ENCODE data around the gene ZNF467. TPM values are rescaled to one million over a fixed set of nuclear protein-coding genes. Genes with fewer than 3 reads are reported as not detected.

Gene ZNF467
- total and polyA plus RNA-seq, 12 donors: 2.2 to 10.5 (median 4.7) TPM

DNA sequence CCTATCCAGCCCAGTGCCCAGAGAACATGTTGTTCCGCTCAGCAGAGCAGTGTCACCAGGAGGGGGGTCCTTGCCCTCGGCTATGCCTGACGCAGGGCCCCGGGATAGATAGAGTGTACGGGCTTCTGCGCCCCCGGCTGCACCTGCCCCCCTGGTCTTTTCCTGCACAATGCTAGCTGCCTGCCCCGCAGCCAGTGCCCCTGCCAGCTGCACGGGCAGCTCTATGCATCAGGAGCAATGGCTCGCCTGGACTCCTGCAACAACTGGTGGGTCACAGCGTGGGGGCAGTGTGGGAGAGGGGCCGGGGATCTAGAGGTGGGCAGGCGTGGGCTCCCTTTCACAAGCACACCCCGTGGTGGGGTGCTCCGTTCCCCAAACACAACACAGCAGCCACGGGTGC is 33.3 kb upstream of the ZNF467 start:
- Histone ChIP-seq H3K4me1 (no peaks in the 10 kb centered on the region), H3K4me3 (no peak overlapping the region), H3K27me3 (peaks cover 0 to 4% (median 0%) of the 10 kb centered on the region in 7 donors), H3K36me3 (no peaks in the 10 kb centered on the region), H3K27ac (no peak overlapping the region), H3K9me3 (no peaks in the 10 kb centered on the region)
- TF ChIP-seq CTCF (IDR thresholded peaks at IDR 0.05): no peak
- intact Hi-C loops (cut with DNase I): no loop called here
- WGBS, 2 donors: 73 to 77% methylated on average over 16 of the region's 16 CpGs
- ATAC-seq (no peak), DNase-seq (no peak)

DNA sequence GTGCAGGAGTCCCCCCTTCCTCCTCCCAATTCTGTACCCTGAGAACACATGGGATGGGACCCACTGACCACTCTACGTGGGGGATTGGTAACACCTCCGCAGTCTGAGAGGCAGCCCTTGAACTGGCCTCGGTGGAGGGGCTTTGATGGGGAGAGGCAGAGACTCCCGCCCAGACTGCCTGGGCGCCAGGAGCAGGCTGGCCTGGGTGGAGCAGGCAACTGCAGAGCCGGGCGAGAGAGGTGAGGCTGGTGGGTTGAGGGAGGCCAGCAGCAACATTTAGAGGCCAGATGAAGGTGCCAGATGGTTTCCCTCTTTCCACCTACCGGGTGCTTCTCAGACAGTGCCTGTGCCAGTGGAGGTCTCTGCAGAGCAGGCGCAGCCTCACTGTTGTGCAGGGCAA is 30.7 kb upstream of the ZNF467 start:
- H3K4me3 ChIP-seq: no peak overlapping the region
- WGBS, 2 donors: 77 to 80% methylated on average over 9 of the region's 9 CpGs
- peaks cover 0 to 4% (median 0%) of the 10 kb centered on the region in 7 donors for H3K27me3 ChIP-seq
- ATAC-seq (no peak), DNase-seq (no peak)
- no peaks in the 10 kb centered on the region for H3K36me3 ChIP-seq
- no peaks in the 10 kb centered on the region for H3K4me1 ChIP-seq
- H3K27ac ChIP-seq: no peak overlapping the region
- TF ChIP-seq CTCF (IDR thresholded peaks at IDR 0.05): no peak
- no peaks in the 10 kb centered on the region for H3K9me3 ChIP-seq
- intact Hi-C loops (cut with DNase I): no loop called here

DNA sequence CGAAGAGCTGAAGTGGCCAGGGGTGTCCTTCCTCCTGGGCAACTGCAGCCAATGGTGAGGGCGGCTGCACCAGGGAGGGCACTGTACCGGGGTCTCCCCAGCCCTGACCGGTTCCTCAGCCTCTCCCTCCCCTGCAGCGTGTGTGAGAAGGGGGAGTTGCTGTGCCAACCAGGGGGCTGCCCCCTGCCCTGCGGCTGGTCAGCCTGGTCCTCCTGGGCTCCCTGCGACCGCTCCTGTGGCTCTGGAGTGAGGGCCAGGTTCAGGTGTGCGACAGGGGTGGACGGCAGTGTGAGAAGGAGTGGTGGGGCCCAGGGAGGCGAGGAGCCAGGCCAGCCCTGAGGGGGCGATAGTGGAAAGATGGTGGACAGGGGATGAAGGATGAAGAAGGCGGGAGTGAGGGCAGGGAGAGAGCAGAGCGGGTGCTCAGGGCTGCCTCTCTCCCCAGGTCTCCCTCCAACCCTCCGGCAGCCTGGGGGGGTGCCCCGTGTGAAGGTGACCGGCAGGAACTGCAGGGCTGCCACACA is 30.2 kb upstream of the ZNF467 start:
- Histone ChIP-seq H3K27ac (no peak overlapping the region), H3K4me3 (no peak overlapping the region), H3K27me3 (peaks cover 0 to 4% (median 0%) of the 10 kb centered on the region in 7 donors), H3K4me1 (no peaks in the 10 kb centered on the region), H3K9me3 (no peaks in the 10 kb centered on the region), H3K36me3 (no peaks in the 10 kb centered on the region)
- 80 to 83% methylated on average over 15 to 17 of the region's 17 CpGs for WGBS, 2 donors
- no peak for TF ChIP-seq CTCF (IDR thresholded peaks at IDR 0.05)
- no peak for ATAC-seq
- no peak for DNase-seq
- intact Hi-C loops (cut with DNase I): no loop called here

DNA sequence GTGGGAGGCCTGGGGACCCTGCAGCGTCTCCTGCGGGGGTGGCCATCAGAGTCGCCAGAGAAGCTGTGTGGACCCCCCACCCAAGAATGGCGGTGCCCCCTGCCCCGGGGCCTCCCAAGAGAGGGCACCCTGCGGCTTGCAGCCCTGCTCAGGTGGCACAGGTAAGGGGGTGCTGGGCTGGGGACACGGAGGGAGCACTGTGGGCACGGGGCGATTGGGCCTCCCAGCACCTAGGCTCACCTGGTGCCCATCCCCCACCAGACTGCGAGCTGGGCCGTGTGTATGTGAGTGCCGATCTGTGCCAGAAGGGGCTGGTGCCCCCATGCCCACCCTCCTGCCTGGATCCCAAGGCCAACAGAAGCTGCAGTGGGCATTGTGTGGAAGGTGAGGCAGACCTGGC is 29.6 kb upstream of the ZNF467 start:
- no peak overlapping the region for H3K27ac ChIP-seq
- no peak for DNase-seq
- no peak for ATAC-seq
- TF ChIP-seq CTCF (IDR thresholded peaks at IDR 0.05): no peak
- H3K27me3 ChIP-seq: peaks cover 0 to 4% (median 0%) of the 10 kb centered on the region in 7 donors
- no peaks in the 10 kb centered on the region for H3K4me1 ChIP-seq
- intact Hi-C loops (cut with DNase I): no loop called here
- no peaks in the 10 kb centered on the region for H3K36me3 ChIP-seq
- H3K9me3 ChIP-seq: no peaks in the 10 kb centered on the region
- H3K4me3 ChIP-seq: no peak overlapping the region
- 93 to 94% methylated on average over 12 of the region's 12 CpGs for WGBS, 2 donors
